ENCODE measurements around the gene SMOC2.

The SMOC2 gene

GRCh38 chr6:168650671-168651111, 209.7 kb downstream of the SMOC2 start:
- TF ChIP-seq ZNF677 (tag by site-specific recombination; IDR thresholded peaks at IDR 0.05): no peak
- TF ChIP-seq ZNF843 (tag by site-specific recombination; IDR thresholded peaks at IDR 0.05): no peak
- no peak for TF ChIP-seq PRDM2 (tag by site-specific recombination; IDR thresholded peaks at IDR 0.05; ENCODE audit: borderline replicate concordance)
- no peak for TF ChIP-seq ZNF248 (tag by site-specific recombination; IDR thresholded peaks at IDR 0.05)
- TF ChIP-seq ZNF184 (tag by site-specific recombination; IDR thresholded peaks at IDR 0.05): no peak
- no peak for TF ChIP-seq ZNF341 (tag by site-specific recombination; IDR thresholded peaks at IDR 0.05; ENCODE audit: low read depth)
- TF ChIP-seq KLF9 (tag by site-specific recombination; IDR thresholded peaks at IDR 0.05; ENCODE audit: low read depth): no peak
- Histone ChIP-seq H3K9me3 (ENCODE audit: control insufficient read depth, insufficient read depth, low read depth, low read length) (no peaks in the 10 kb centered on the region), H3K4me3 (ENCODE audit: low read depth, low read length) (no peak overlapping the region), H3K36me3 (ENCODE audit: control insufficient read depth in 2 of 2, insufficient read depth in 1 of 2, low read length in 2 of 2) (no peaks in the 10 kb centered on the region), H3K4me1 (ENCODE audit: control insufficient read depth, insufficient read depth, low read length) (no peaks in the 10 kb centered on the region; the same call in 1 of the 2 replicates), H3K27ac (ENCODE audit: extremely low read depth, low read depth, low read length) (no peak overlapping the region)
- POLR2A ChIA-PET: no interaction called here
- CTCF ChIA-PET: interaction anchor here (0.7 kb wide), 1 partner anchor 96 kb away, joined by 3 read pairs; no protein-coding TSS in a partner anchor

- Histone ChIP-seq H3K36me3 (ENCODE audit: control insufficient read depth in 2 of 2, insufficient read depth in 1 of 2, low read length in 2 of 2) (no peaks in the 10 kb centered on the region), H3K4me1 (ENCODE audit: control insufficient read depth, insufficient read depth, low read length) (no peaks in the 10 kb centered on the region), H3K4me3 (ENCODE audit: low read depth, low read length) (no peak overlapping the region), H3K9me3 (ENCODE audit: control insufficient read depth, insufficient read depth, low read depth, low read length) (no peaks in the 10 kb centered on the region), H3K27ac (ENCODE audit: extremely low read depth, low read depth, low read length) (no peak overlapping the region)
- ChIA-PET POLR2A (no interaction called here), CTCF (interaction anchor here (0.7 to 1.5 kb wide), 2 partner anchors 103 to 285 kb away, joined by 3 to 6 read pairs; no protein-coding TSS in a partner anchor)
- no peak for TF ChIP-seq OSR2 (tag by site-specific recombination; IDR thresholded peaks at IDR 0.05)
- TF ChIP-seq, protein P1, sequence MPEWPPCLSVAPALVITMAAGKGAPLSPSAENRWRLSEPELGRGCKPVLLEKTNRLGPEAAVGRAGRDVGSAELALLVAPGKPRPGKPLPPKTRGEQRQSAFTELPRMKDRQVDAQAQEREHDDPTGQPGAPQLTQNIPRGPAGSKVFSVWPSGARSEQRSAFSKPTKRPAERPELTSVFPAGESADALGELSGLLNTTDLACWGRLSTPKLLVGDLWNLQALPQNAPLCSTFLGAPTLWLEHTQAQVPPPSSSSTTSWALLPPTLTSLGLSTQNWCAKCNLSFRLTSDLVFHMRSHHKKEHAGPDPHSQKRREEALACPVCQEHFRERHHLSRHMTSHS (tag by site-specific recombination; IDR thresholded peaks at IDR 0.05): no peak
- TF ChIP-seq MEIS1 (CRISPR knock-in tag; IDR thresholded peaks at IDR 0.05; ENCODE audit: borderline replicate concordance): no peak
- no peak for TF ChIP-seq ZNF747 (tag by site-specific recombination; IDR thresholded peaks at IDR 0.05)
- TF ChIP-seq ZNF48 (tag by site-specific recombination; IDR thresholded peaks at IDR 0.05): no peak
- no peak for TF ChIP-seq ZFP3 (tag by site-specific recombination; IDR thresholded peaks at IDR 0.05; ENCODE audit: low read depth)
Observed at GRCh38 chr6:168655462-168656152, 214.6 kb downstream of the SMOC2 start.

DNA sequence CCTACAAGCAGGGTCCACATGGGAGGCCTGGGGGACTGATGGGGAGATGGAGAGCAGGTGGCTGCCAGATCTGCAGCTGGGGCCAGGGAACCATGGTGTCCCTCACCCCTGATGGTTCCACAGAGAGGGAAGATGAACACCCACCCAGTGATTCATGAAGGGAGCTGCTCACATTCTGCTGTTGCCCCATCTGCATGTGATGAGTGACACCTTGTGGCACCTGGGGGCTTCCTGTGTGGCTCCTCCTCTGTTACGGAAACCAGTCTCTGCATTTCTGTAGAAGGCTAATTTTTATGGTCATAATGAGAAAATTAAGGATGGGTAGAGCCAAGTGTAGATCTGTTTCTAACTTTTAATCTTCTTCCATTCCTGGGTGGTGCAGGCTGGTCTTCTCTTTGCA, 217.1 kb downstream of the SMOC2 start:
- ChIA-PET CTCF (interaction anchor here (0.7 to 1.5 kb wide), 2 partner anchors 288 to 515 kb away, joined by 3 to 6 read pairs; no protein-coding TSS in a partner anchor), POLR2A (no interaction called here)
- H3K36me3 ChIP-seq (ENCODE audit: control insufficient read depth in 2 of 2, insufficient read depth in 1 of 2, low read length in 2 of 2): no peaks in the 10 kb centered on the region
- H3K4me3 ChIP-seq (ENCODE audit: low read depth, low read length): no peak overlapping the region
- H3K4me1 ChIP-seq (ENCODE audit: control insufficient read depth, insufficient read depth, low read length): no peaks in the 10 kb centered on the region
- H3K9me3 ChIP-seq (ENCODE audit: control insufficient read depth, insufficient read depth, low read depth, low read length): no peaks in the 10 kb centered on the region
- H3K27ac ChIP-seq (ENCODE audit: extremely low read depth, low read depth, low read length): no peak overlapping the region
- TF ChIP-seq ZNF747 (tag by site-specific recombination; IDR thresholded peaks at IDR 0.05) (no peak), ZNF214 (tag by site-specific recombination; IDR thresholded peaks at IDR 0.05; ENCODE audit: borderline replicate concordance) (no peak), ZNF423 (tag by site-specific recombination; IDR thresholded peaks at IDR 0.05) (no peak), SCRT2 (tag by site-specific recombination; IDR thresholded peaks at IDR 0.05) (no peak), ZNF624 (tag by site-specific recombination; IDR thresholded peaks at IDR 0.05) (no peak), ZNF311 (tag by site-specific recombination; IDR thresholded peaks at IDR 0.05; ENCODE audit: borderline replicate concordance) (no peak), ZNF354C (tag by site-specific recombination; IDR thresholded peaks at IDR 0.05; ENCODE audit: borderline replicate concordance, low read depth) (no peak), ZNF211 (tag by site-specific recombination; IDR thresholded peaks at IDR 0.05; ENCODE audit: low read depth) (no peak), ZNF843 (tag by site-specific recombination; IDR thresholded peaks at IDR 0.05) (no peak), ZFP41 (tag by site-specific recombination; IDR thresholded peaks at IDR 0.05; ENCODE audit: borderline replicate concordance) (no peak), ZBTB48 (tag by site-specific recombination; IDR thresholded peaks at IDR 0.05) (no peak)
- TF ChIP-seq, protein P2, sequence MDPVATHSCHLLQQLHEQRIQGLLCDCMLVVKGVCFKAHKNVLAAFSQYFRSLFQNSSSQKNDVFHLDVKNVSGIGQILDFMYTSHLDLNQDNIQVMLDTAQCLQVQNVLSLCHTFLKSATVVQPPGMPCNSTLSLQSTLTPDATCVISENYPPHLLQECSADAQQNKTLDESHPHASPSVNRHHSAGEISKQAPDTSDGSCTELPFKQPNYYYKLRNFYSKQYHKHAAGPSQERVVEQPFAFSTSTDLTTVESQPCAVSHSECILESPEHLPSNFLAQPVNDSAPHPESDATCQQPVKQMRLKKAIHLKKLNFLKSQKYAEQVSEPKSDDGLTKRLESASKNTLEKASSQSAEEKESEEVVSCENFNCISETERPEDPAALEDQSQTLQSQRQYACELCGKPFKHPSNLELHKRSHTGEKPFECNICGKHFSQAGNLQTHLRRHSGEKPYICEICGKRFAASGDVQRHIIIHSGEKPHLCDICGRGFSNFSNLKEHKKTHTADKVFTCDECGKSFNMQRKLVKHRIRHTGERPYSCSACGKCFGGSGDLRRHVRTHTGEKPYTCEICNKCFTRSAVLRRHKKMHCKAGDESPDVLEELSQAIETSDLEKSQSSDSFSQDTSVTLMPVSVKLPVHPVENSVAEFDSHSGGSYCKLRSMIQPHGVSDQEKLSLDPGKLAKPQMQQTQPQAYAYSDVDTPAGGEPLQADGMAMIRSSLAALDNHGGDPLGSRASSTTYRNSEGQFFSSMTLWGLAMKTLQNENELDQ (tag by site-specific recombination; IDR thresholded peaks at IDR 0.05; ENCODE audit: low read depth): no peak

Measured in HEK293 (cell line).